Measurements from ENCODE around the gene BPIFB2.

DNA sequence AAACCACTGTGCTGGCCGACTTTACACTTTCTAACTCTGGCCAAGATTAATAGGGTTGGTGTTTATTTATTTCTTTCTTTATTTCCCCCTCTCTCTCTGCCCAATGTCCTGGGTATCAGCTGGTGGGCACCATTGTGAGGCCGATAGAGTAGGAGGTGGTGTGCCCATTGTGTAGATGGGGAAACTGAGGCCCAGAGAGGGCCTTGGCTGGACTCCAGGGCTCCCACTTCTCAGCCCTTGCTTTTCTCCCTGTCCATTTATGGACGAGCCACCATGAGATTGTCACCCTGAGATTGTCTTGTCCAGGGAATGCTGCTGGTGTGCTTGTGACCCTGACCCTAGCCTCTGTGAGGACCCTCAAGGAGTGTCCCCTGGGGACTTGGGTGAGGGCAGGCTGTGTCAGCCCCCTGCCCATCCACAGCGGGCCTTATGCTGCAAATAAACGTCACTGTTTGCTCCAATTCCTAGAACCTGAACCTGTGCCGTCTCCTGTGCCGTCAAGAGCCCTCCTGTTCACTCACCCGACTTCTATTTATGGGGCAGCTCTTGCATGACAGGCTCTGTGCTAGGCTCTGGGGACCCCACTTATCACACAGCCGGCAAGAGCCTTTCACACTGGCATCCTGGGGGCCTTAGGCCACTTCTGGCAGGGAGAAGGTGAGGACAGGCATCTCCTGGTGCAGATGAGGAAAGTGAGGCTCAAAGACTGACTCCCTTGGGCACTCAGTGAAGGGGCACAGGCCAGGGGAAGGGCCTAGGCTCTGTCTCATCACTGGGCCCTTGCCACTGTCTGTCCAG, 28.1 kb upstream of the BPIFB2 start:
- TF ChIP-seq YY1 (IDR thresholded peaks at IDR 0.05; ENCODE audit: low read depth) = no peak
- TF ChIP-seq, protein P1, sequence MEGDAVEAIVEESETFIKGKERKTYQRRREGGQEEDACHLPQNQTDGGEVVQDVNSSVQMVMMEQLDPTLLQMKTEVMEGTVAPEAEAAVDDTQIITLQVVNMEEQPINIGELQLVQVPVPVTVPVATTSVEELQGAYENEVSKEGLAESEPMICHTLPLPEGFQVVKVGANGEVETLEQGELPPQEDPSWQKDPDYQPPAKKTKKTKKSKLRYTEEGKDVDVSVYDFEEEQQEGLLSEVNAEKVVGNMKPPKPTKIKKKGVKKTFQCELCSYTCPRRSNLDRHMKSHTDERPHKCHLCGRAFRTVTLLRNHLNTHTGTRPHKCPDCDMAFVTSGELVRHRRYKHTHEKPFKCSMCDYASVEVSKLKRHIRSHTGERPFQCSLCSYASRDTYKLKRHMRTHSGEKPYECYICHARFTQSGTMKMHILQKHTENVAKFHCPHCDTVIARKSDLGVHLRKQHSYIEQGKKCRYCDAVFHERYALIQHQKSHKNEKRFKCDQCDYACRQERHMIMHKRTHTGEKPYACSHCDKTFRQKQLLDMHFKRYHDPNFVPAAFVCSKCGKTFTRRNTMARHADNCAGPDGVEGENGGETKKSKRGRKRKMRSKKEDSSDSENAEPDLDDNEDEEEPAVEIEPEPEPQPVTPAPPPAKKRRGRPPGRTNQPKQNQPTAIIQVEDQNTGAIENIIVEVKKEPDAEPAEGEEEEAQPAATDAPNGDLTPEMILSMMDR (IDR thresholded peaks at IDR 0.05) = no peak
- TF ChIP-seq RFX5 (IDR thresholded peaks at IDR 0.05; ENCODE audit: low read length) = no peak
- no peak for TF ChIP-seq SMC3 (IDR thresholded peaks at IDR 0.05; ENCODE audit: low read depth, low read length)
- no peak for TF ChIP-seq MXI1 (IDR thresholded peaks at IDR 0.05; ENCODE audit: low read depth, low read length)
- no peak for TF ChIP-seq GATA2 (CRISPR knock-in tag; IDR thresholded peaks at IDR 0.05)
- TF ChIP-seq, protein P2, sequence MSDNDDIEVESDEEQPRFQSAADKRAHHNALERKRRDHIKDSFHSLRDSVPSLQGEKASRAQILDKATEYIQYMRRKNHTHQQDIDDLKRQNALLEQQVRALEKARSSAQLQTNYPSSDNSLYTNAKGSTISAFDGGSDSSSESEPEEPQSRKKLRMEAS (IDR thresholded peaks at IDR 0.05; ENCODE audit: low read depth) = no peak
- no peak for TF ChIP-seq RAD21 (IDR thresholded peaks at IDR 0.05; ENCODE audit: low read length)
- TF ChIP-seq GABPA (IDR thresholded peaks at IDR 0.05; ENCODE audit: low read depth) = no peak
- TF ChIP-seq RCOR1 (IDR thresholded peaks at IDR 0.05; ENCODE audit: low read length) = no peak
- TF ChIP-seq POLR2AphosphoS5 (IDR thresholded peaks at IDR 0.05; ENCODE audit: low read depth, low read length) = no peak
- TF ChIP-seq TEAD4 (IDR thresholded peaks at IDR 0.05; ENCODE audit: borderline replicate concordance, insufficient read depth) = no peak
- no peak for TF ChIP-seq CHD2 (IDR thresholded peaks at IDR 0.05; ENCODE audit: low read length, partially characterized antibody)
- TF ChIP-seq, protein P3, sequence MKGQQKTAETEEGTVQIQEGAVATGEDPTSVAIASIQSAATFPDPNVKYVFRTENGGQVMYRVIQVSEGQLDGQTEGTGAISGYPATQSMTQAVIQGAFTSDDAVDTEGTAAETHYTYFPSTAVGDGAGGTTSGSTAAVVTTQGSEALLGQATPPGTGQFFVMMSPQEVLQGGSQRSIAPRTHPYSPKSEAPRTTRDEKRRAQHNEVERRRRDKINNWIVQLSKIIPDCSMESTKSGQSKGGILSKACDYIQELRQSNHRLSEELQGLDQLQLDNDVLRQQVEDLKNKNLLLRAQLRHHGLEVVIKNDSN (IDR thresholded peaks at IDR 0.05; ENCODE audit: borderline replicate concordance, low read depth) = no peak

Measured in SK-N-SH (cell line).